ENCODE data around the gene RAPGEF6.

DNA sequence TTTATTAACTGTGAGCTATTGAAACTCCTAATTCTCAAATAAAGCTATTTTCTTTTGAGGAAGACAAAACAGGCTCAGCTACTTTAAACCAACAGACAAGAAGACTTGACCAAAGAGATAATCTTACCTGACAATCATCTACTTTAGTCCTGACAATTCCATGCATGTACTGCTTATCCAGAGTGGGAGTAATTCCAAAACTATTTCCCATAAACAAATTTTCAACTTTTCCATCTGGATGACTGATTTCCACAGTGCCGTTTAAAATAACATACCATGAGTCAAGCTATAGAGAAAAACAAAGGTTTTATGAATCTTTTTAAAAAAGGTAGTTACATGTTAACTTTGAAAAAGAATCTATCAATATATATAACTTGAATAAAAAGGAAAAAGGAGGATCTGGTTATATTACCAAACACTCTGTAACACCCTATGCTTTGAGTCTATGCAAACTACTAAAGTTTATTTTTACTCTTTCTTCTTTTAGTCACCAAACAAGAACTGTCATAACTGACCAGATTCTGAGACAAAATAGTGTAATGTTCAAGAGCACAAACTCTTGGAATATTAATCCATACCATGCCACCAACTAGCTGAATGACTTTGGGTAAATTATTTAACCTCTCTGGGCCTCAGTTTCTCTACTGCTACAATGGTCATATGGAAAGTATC lies 129.7 kb downstream of the RAPGEF6 start:
- no peak for TF ChIP-seq POLR2A (IDR thresholded peaks at IDR 0.05; ENCODE audit: low read length)
- TF ChIP-seq GATA1 (IDR thresholded peaks at IDR 0.05; ENCODE audit: low read depth, low read length), result no peak

Measured in erythroblast (primary cell).